ENCODE data around the gene DDRGK1. TPM values are rescaled to one million over a fixed set of nuclear protein-coding genes. Genes with fewer than 3 reads are reported as not detected.

DDRGK1 gene
- polyA plus RNA-seq, 3 donors: 39.9 to 42.7 (median 42.6) TPM

- H3K4me3 Mint-ChIP-seq: peak overlapping the region in 1 of 2 donors; percentile 21
These were observed 40.7 kb upstream of the DDRGK1 start for GRCh38 chr20:3245156-3245555.

GRCh38 chr20:3244613-3245012, 40.1 kb upstream of the DDRGK1 start:
- Histone ChIP-seq H3K4me3 (replicated peaks in 1 of 3; ENCODE audit: low read depth in 2 of 3, low read length in 3 of 3) (no peak overlapping the region), H3K4me1 (ENCODE audit: control insufficient read depth in 1 of 2, insufficient read depth in 2 of 2, low read length in 2 of 2) (peaks cover 14 to 15% of the 10 kb centered on the region in 2 donors), H3K79me2 (ENCODE audit: insufficient read depth, low read length) (no peaks in the 10 kb centered on the region), H3K27me3 (ENCODE audit: control insufficient read depth in 2 of 2, insufficient read depth in 2 of 2, low read length in 2 of 2) (peaks cover 23 to 83% of the 10 kb centered on the region in 2 donors), H3K9me3 (replicated peaks in 1 of 2; ENCODE audit: control insufficient read depth in 1 of 2, insufficient read depth in 1 of 2, low read length in 2 of 2) (peaks cover 0 to 24% of the 10 kb centered on the region in 2 donors), H3K36me3 (replicated peaks in 1 of 2; ENCODE audit: control insufficient read depth in 1 of 2, insufficient read depth in 2 of 2, low read length in 2 of 2) (no peaks in the 10 kb centered on the region), H2AFZ (ENCODE audit: insufficient read depth, low read depth, low read length, poor library complexity, severe bottlenecking) (no peak overlapping the region), H3K9ac (ENCODE audit: insufficient read depth, low read length, poor library complexity, severe bottlenecking) (no peak overlapping the region), H4K20me1 (ENCODE audit: insufficient read depth, low read length) (peaks cover 9% of the 10 kb centered on the region), H3K4me2 (replicated peaks; ENCODE audit: extremely low read depth, low read length, poor library complexity, severe bottlenecking) (no peak overlapping the region), H3K27ac (ENCODE audit: low read depth in 1 of 2, low read length in 2 of 2) (no peak overlapping the region)
- intact Hi-C loops (cut with micrococcal nuclease): no loop called here
- peaks cover 3 to 5% of the 10 kb centered on the region in 2 donors for H3K36me3 Mint-ChIP-seq
- no peak overlapping the region for H3K4me3 Mint-ChIP-seq
- no peak for DNase-seq
- H3K9me3 Mint-ChIP-seq: peaks cover 0 to 10% (median 4%) of the 10 kb centered on the region in 7 donors
- H3K27ac Mint-ChIP-seq: no peak overlapping the region
- H3K27me3 Mint-ChIP-seq (ENCODE audit: low read depth in 3 of 3): peaks cover 76 to 95% (median 86%) of the 10 kb centered on the region in 3 donors
- no peak for TF ChIP-seq CTCF (IDR thresholded peaks at IDR 0.05)
- WGBS (ENCODE audit: insufficient coverage): 89% methylated on average over 1 of the region's 1 CpG
- peaks cover 18% of the 10 kb centered on the region for H3K4me1 Mint-ChIP-seq

More at GRCh38 chr20:3245156-3245555, 40.7 kb upstream of the DDRGK1 start:
- WGBS (ENCODE audit: insufficient coverage): no CpG with 5 or more reads among the region's 2 CpGs
- intact Hi-C loops (cut with micrococcal nuclease): no loop called here
- Mint-ChIP-seq H3K27me3 (ENCODE audit: low read depth in 3 of 3) (peaks cover 76 to 95% (median 81%) of the 10 kb centered on the region in 3 donors), H3K27ac (no peak overlapping the region), H3K9me3 (peaks cover 0 to 8% (median 2%) of the 10 kb centered on the region in 7 donors), H3K36me3 (peaks cover 4 to 5% of the 10 kb centered on the region in 2 donors), H3K4me1 (peaks cover 13% of the 10 kb centered on the region)
- Histone ChIP-seq H3K36me3 (replicated peaks in 1 of 2; ENCODE audit: control insufficient read depth in 1 of 2, insufficient read depth in 2 of 2, low read length in 2 of 2) (no peaks in the 10 kb centered on the region), H3K9ac (ENCODE audit: insufficient read depth, low read length, poor library complexity, severe bottlenecking) (no peak overlapping the region), H3K79me2 (ENCODE audit: insufficient read depth, low read length) (no peaks in the 10 kb centered on the region), H2AFZ (ENCODE audit: insufficient read depth, low read depth, low read length, poor library complexity, severe bottlenecking) (no peak overlapping the region), H3K27me3 (ENCODE audit: control insufficient read depth in 2 of 2, insufficient read depth in 2 of 2, low read length in 2 of 2) (peaks cover 23 to 83% of the 10 kb centered on the region in 2 donors), H4K20me1 (ENCODE audit: insufficient read depth, low read length) (peaks cover 9% of the 10 kb centered on the region), H3K4me1 (ENCODE audit: control insufficient read depth in 1 of 2, insufficient read depth in 2 of 2, low read length in 2 of 2) (peaks cover 9 to 10% of the 10 kb centered on the region in 2 donors), H3K9me3 (replicated peaks in 1 of 2; ENCODE audit: control insufficient read depth in 1 of 2, insufficient read depth in 1 of 2, low read length in 2 of 2) (peaks cover 0 to 18% of the 10 kb centered on the region in 2 donors), H3K4me2 (replicated peaks; ENCODE audit: extremely low read depth, low read length, poor library complexity, severe bottlenecking) (no peak overlapping the region), H3K4me3 (replicated peaks in 1 of 3; ENCODE audit: low read depth in 2 of 3, low read length in 3 of 3) (no peak overlapping the region), H3K27ac (ENCODE audit: low read depth in 1 of 2, low read length in 2 of 2) (no peak overlapping the region)
- no peak for DNase-seq
- TF ChIP-seq CTCF (IDR thresholded peaks at IDR 0.05): no peak
